Measurements from ENCODE around the gene PMM1. TPM values are rescaled to one million over a fixed set of nuclear protein-coding genes. Genes with fewer than 3 reads are reported as not detected.

Gene PMM1
- total and polyA plus RNA-seq, 9 donors: 19.9 to 76.6 (median 55.7) TPM

DNA sequence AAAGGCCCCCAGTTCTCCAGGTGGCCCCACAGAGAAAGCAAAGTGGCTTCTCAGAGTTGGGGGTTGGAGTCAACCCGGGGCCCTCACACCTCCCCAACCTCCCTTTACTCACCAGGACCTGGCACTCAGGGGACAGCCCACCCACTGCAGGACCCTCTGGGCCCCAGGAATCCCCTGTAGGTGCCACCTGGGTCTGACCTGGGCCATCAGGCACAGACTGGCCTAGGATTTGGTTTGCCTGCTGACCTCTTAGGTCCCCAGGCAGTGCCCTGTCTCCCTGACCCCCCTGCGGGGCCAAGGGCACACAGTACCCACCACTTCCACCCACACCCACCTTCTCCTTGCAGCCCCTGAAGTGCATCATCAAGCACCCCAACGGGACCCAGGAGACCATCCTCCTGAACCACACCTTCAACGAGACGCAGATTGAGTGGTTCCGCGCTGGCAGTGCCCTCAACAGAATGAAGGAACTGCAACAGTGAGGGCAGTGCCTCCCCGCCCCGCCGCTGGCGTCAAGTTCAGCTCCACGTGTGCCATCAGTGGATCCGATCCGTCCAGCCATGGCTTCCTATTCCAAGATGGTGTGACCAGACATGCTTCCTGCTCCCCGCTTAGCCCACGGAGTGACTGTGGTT lies 61.4 kb downstream of the PMM1 start:
- Histone ChIP-seq H3K4me1 (ENCODE audit: insufficient read depth) (peaks cover 20% of the 10 kb centered on the region), H3K9me3 (no peaks in the 10 kb centered on the region), H3K4me3 (no peak overlapping the region), H3K27me3 (no peaks in the 10 kb centered on the region), H3K36me3 (no peaks in the 10 kb centered on the region), H3K27ac (no peak overlapping the region)
- no peak for DNase-seq
- intact Hi-C loops (cut with DNase I): no loop called here
- WGBS, 3 donors: 78 to 87% (median 79%) methylated on average over 16 of the region's 16 CpGs
- TF ChIP-seq POLR2A (IDR thresholded peaks at IDR 0.05) (no peak), EP300 (IDR thresholded peaks at IDR 0.05) (no peak)
- TF ChIP-seq, protein P1, sequence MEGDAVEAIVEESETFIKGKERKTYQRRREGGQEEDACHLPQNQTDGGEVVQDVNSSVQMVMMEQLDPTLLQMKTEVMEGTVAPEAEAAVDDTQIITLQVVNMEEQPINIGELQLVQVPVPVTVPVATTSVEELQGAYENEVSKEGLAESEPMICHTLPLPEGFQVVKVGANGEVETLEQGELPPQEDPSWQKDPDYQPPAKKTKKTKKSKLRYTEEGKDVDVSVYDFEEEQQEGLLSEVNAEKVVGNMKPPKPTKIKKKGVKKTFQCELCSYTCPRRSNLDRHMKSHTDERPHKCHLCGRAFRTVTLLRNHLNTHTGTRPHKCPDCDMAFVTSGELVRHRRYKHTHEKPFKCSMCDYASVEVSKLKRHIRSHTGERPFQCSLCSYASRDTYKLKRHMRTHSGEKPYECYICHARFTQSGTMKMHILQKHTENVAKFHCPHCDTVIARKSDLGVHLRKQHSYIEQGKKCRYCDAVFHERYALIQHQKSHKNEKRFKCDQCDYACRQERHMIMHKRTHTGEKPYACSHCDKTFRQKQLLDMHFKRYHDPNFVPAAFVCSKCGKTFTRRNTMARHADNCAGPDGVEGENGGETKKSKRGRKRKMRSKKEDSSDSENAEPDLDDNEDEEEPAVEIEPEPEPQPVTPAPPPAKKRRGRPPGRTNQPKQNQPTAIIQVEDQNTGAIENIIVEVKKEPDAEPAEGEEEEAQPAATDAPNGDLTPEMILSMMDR (IDR thresholded peaks at IDR 0.05): no peak

Other genes with a start within 250 kb of the PMM1 start
- 10 to 100 TPM; 10.8 to 64.6 (median 49.6) TPM for gene TEF, start 207.9 kb downstream of the PMM1 start, total RNA-seq
- gene TEF, start 207.9 kb downstream of the PMM1 start, polyA plus RNA-seq: 10 to 100 TPM; 26.2 to 42.8 TPM
- gene TOB2, start 143.0 kb downstream of the PMM1 start, total RNA-seq: 100 to 1,000 TPM in 1 of 7 donors, 10 to 100 TPM in 6; 24.0 to 110 (median 83.9) TPM
- gene TOB2, start 143.0 kb downstream of the PMM1 start, polyA plus RNA-seq: 10 to 100 TPM; 22.8 to 40.3 TPM
- gene PHF5A, start 121.1 kb downstream of the PMM1 start, total RNA-seq: 10 to 100 TPM; 27.3 to 44.2 (median 32.0) TPM
- gene PHF5A, start 121.1 kb downstream of the PMM1 start, polyA plus RNA-seq: 10 to 100 TPM; 36.8 to 55.3 TPM
- gene ACO2, start 120.7 kb downstream of the PMM1 start, total RNA-seq: 10 to 100 TPM; 20.6 to 58.3 (median 50.7) TPM
- 10 to 100 TPM; 32.3 to 99.1 TPM for gene ACO2, start 120.7 kb downstream of the PMM1 start, polyA plus RNA-seq
- 10 to 100 TPM; 17.2 to 84.6 (median 52.9) TPM for gene POLR3H, start 45.4 kb downstream of the PMM1 start, total RNA-seq
- gene POLR3H, start 45.4 kb downstream of the PMM1 start, polyA plus RNA-seq: 10 to 100 TPM; 15.7 to 34.1 TPM
- 100 to 1,000 TPM in 4 of 7 donors, 10 to 100 TPM in 3; 56.9 to 209 (median 101) TPM for gene CSDC2, start 28.8 kb downstream of the PMM1 start, total RNA-seq
- gene CSDC2, start 28.8 kb downstream of the PMM1 start, polyA plus RNA-seq: 100 to 1,000 TPM in 1 of 2 donors, 1 to 10 TPM in 1; 2.5 to 151 TPM
- 10 to 100 TPM; 15.4 to 34.5 (median 22.8) TPM for gene DESI1, start 31.2 kb upstream of the PMM1 start, total RNA-seq
- 10 to 100 TPM; 10.8 to 26.9 TPM for gene DESI1, start 31.2 kb upstream of the PMM1 start, polyA plus RNA-seq
- 100 to 1,000 TPM; 147 to 239 (median 200) TPM for gene XRCC6, start 31.5 kb upstream of the PMM1 start, total RNA-seq
- 100 to 1,000 TPM; 165 to 380 TPM for gene XRCC6, start 31.5 kb upstream of the PMM1 start, polyA plus RNA-seq
- 100 to 1,000 TPM in 6 of 7 donors, 10 to 100 TPM in 1; 88.1 to 188 (median 129) TPM for gene SNU13, start 99.0 kb upstream of the PMM1 start, total RNA-seq
- 100 to 1,000 TPM; 117 to 131 TPM for gene SNU13, start 99.0 kb upstream of the PMM1 start, polyA plus RNA-seq
- 1 to 10 TPM in 4 of 7 donors, under 1 TPM in 3; 0.25 to 2.1 (median 1.0) TPM for gene MEI1, start 109.7 kb upstream of the PMM1 start, total RNA-seq
- gene MEI1, start 109.7 kb upstream of the PMM1 start, polyA plus RNA-seq: 1 to 10 TPM; 1.1 to 2.6 TPM
- 10 to 100 TPM in 1 of 7 donors, 1 to 10 TPM in 6; 7.9 to 13.3 (median 8.8) TPM for gene CCDC134, start 210.8 kb upstream of the PMM1 start, total RNA-seq
- gene CCDC134, start 210.8 kb upstream of the PMM1 start, polyA plus RNA-seq: 1 to 10 TPM; 1.3 to 4.9 TPM
- gene SREBF2, start 243.3 kb upstream of the PMM1 start, total RNA-seq: 100 to 1,000 TPM in 1 of 7 donors, 10 to 100 TPM in 6; 29.2 to 215 (median 74.1) TPM
- gene SREBF2, start 243.3 kb upstream of the PMM1 start, polyA plus RNA-seq: 10 to 100 TPM; 38.7 to 94.9 TPM